ENCODE measurements around the gene MRPS11.

- TF ChIP-seq, protein P1, sequence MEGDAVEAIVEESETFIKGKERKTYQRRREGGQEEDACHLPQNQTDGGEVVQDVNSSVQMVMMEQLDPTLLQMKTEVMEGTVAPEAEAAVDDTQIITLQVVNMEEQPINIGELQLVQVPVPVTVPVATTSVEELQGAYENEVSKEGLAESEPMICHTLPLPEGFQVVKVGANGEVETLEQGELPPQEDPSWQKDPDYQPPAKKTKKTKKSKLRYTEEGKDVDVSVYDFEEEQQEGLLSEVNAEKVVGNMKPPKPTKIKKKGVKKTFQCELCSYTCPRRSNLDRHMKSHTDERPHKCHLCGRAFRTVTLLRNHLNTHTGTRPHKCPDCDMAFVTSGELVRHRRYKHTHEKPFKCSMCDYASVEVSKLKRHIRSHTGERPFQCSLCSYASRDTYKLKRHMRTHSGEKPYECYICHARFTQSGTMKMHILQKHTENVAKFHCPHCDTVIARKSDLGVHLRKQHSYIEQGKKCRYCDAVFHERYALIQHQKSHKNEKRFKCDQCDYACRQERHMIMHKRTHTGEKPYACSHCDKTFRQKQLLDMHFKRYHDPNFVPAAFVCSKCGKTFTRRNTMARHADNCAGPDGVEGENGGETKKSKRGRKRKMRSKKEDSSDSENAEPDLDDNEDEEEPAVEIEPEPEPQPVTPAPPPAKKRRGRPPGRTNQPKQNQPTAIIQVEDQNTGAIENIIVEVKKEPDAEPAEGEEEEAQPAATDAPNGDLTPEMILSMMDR (IDR thresholded peaks at IDR 0.05): no peak
- TF ChIP-seq POLR2A (IDR thresholded peaks at IDR 0.05): no peak
Measured at GRCh38 chr15:88440021-88440420, 27.5 kb upstream of the MRPS11 start.

All from uterus (tissue), 2 donors.